HEK293 (cell line): Measurements from ENCODE around the gene MS4A10.

ENCODE experiments used
- CTCF ChIP-seq: fragments of 450-650 bp; formaldehyde crosslinking; IDR thresholded peaks from 2 replicates; pipeline ENCODE4 v1.5.1; 2016; ENCODE audit warnings: missing biosample characterization, missing genetic modification characterization
- MEIS1 ChIP-seq: sonication (generic); formaldehyde crosslinking; IDR thresholded peaks from 2 replicates; pipeline ENCODE4 v1.8.1; 2022; ENCODE audit warnings: missing genetic modification reagents, mild to moderate bottlenecking, borderline replicate concordance
- PRDM2 ChIP-seq: fragments of 450-650 bp; formaldehyde crosslinking; IDR thresholded peaks from 2 replicates; pipeline ENCODE4 v1.5.1; 2016; ENCODE audit warnings: missing biosample characterization, missing genetic modification characterization, borderline replicate concordance
- ZBTB8A ChIP-seq: fragments of 450-650 bp; formaldehyde crosslinking; IDR thresholded peaks from 2 replicates; pipeline ENCODE4 v1.5.1; 2016; ENCODE audit warnings: missing biosample characterization, missing genetic modification characterization
- ZNF148 ChIP-seq: fragments of 450-650 bp; formaldehyde crosslinking; IDR thresholded peaks from 2 replicates; pipeline ENCODE4 v1.5.0; 2017; ENCODE audit warnings: missing biosample characterization, missing genetic modification characterization, borderline replicate concordance
- ZNF174 ChIP-seq: fragments of 450-650 bp; formaldehyde crosslinking; IDR thresholded peaks from 2 replicates; pipeline ENCODE4 v1.5.0; 2017; ENCODE audit warnings: missing biosample characterization, mild to moderate bottlenecking, missing genetic modification characterization
- ZNF426 ChIP-seq: fragments of 450-650 bp; formaldehyde crosslinking; IDR thresholded peaks from 2 replicates; pipeline ENCODE4 v1.5.1; 2017; ENCODE audit warnings: missing biosample characterization, missing genetic modification characterization, mild to moderate bottlenecking, inconsistent platforms, moderate library complexity
- ZNF530 ChIP-seq: fragments of 450-650 bp; formaldehyde crosslinking; IDR thresholded peaks from 2 replicates; pipeline ENCODE4 v1.5.1; 2016; ENCODE audit warnings: low read depth, missing biosample characterization, missing genetic modification characterization
- ZNF639 ChIP-seq: fragments of 450-650 bp; formaldehyde crosslinking; IDR thresholded peaks from 2 replicates; pipeline ENCODE4 v1.5.1; 2016; ENCODE audit warnings: missing biosample characterization, missing genetic modification characterization

GRCh38 chr11:60780065-60780464, 5.1 kb upstream of the MS4A10 start:
- TF ChIP-seq ZNF174 (tag by site-specific recombination): no peak
- TF ChIP-seq CTCF (tag by site-specific recombination): no peak
- no peak for TF ChIP-seq ZBTB8A (tag by site-specific recombination)
- TF ChIP-seq PRDM2 (tag by site-specific recombination): no peak
- TF ChIP-seq ZNF148 (tag by site-specific recombination): no peak
- no peak for TF ChIP-seq MEIS1 (CRISPR knock-in tag)
- no peak for TF ChIP-seq ZNF530
- no peak for TF ChIP-seq ZNF639 (tag by site-specific recombination)
- TF ChIP-seq ZNF426: no peak
